BJ (cell line): Measurements from ENCODE around the gene SHISA9. TPM values are rescaled to one million over a fixed set of nuclear protein-coding genes. Genes with fewer than 3 reads are reported as not detected.

Experiments used
- CTCF ChIA-PET: fragments of 350-600 bp; formaldehyde crosslinking; extraction: SDS; loops from one replicate; lab custom pipeline; 2021; ENCODE audit warnings: antibody characterized with exemption, inconsistent platforms; lab: Yijun Ruan, JAX
- POLR2A ChIA-PET: fragments of 300-600 bp; sonication (Branson Sonifier 250); formaldehyde crosslinking; extraction: SDS; loops from one replicate; lab custom pipeline; 2021; ENCODE audit warnings: antibody characterized with exemption; lab: Charles Lee
- DNase-seq: peaks from one replicate; pipeline ENCODE4 v3.0.0-alpha.2; 2011; ENCODE audit warnings: low read depth
- H3K27me3 ChIP-seq: 2 replicates; pipeline ENCODE4 v1.6.0; 2011; ENCODE audit warnings: low read length; ENCODE audit not compliant: control insufficient read depth, insufficient read depth
- H3K36me3 ChIP-seq: 2 replicates; pipeline ENCODE4 v1.5.1; 2011; ENCODE audit warnings: low read length; ENCODE audit not compliant: control insufficient read depth, insufficient read depth
- H3K4me3 ChIP-seq: 2 replicates; pipeline ENCODE4 v1.5.1; 2011; ENCODE audit warnings: low read depth, mild to moderate bottlenecking, control low read depth, low read length
- CTCF ChIP-seq: IDR thresholded peaks from 2 replicates; pipeline ENCODE4 v1.5.1; 2011; ENCODE audit warnings: low read depth, mild to moderate bottlenecking, control low read depth, inconsistent platforms, low read length, moderate library complexity; ENCODE audit not compliant: insufficient read depth
- polyA plus RNA-seq: library from polyadenylated mRNA; depleted of rRNA; stranded (reverse); fragments of >200 nt; gene quantifications from 2 replicates; pipeline ENCODE4 v1.2.3, GENCODE V29; 2011

The SHISA9 gene
- polyA plus RNA-seq, 1 experiment = not detected

GRCh38 chr16:13042291-13042685 lies 140.9 kb downstream of the SHISA9 start:
- TF ChIP-seq CTCF = no peak
- no peaks in the 10 kb centered on the region for H3K27me3 ChIP-seq
- H3K36me3 ChIP-seq = no peaks in the 10 kb centered on the region
- CTCF ChIA-PET = no interaction called here
- no peak overlapping the region for H3K4me3 ChIP-seq
- POLR2A ChIA-PET = no interaction called here
- DNase-seq = no peak

GRCh38 chr16:13046061-13046821 lies 144.8 kb downstream of the SHISA9 start:
- ChIA-PET CTCF (no interaction called here), POLR2A (no interaction called here)
- DNase-seq = no peak
- H3K4me3 ChIP-seq = no peak overlapping the region
- H3K36me3 ChIP-seq = no peaks in the 10 kb centered on the region
- no peak for TF ChIP-seq CTCF
- H3K27me3 ChIP-seq = no peaks in the 10 kb centered on the region

GRCh38 chr16:13047276-13047675 lies 145.9 kb downstream of the SHISA9 start:
- ChIA-PET POLR2A (no interaction called here), CTCF (no interaction called here)
- TF ChIP-seq CTCF = no peak
- Histone ChIP-seq H3K36me3 (no peaks in the 10 kb centered on the region), H3K4me3 (no peak overlapping the region), H3K27me3 (no peaks in the 10 kb centered on the region)
- no peak for DNase-seq

- DNase-seq = no peak
- POLR2A ChIA-PET = no interaction called here
- TF ChIP-seq CTCF = no peak
Observed at GRCh38 chr16:13049688-13050087, 148.3 kb downstream of the SHISA9 start.

GRCh38 chr16:13052431-13052830 lies 151.0 kb downstream of the SHISA9 start:
- Histone ChIP-seq H3K4me3 (no peak overlapping the region), H3K27me3 (no peaks in the 10 kb centered on the region), H3K36me3 (no peaks in the 10 kb centered on the region)
- TF ChIP-seq CTCF = no peak
- ChIA-PET CTCF (no interaction called here), POLR2A (no interaction called here)
- no peak for DNase-seq

More at GRCh38 chr16:13049688-13050087, 148.3 kb downstream of the SHISA9 start:
- H3K36me3 ChIP-seq = no peaks in the 10 kb centered on the region
- H3K4me3 ChIP-seq = no peak overlapping the region
- CTCF ChIA-PET = no interaction called here
- H3K27me3 ChIP-seq = no peaks in the 10 kb centered on the region
